DOHH2 (cell line): Measurements from ENCODE around the gene HTR3A.

Source experiments
- EZH2phosphoT487 ChIP-seq: fragments of 200-600 bp; sonication (generic); IDR thresholded peaks from 2 replicates; pipeline ENCODE4 v1.6.1; 2017; ENCODE audit warnings: borderline replicate concordance, mild to moderate bottlenecking, antibody characterized with exemption, low read length, moderate library complexity, mixed read lengths
- TF ChIP-seq, protein P1 (sequence below): fragments of 200-600 bp; sonication (generic); IDR thresholded peaks from one replicate; pipeline ENCODE4 v1.5.1; 2014; ENCODE audit warnings: antibody characterized with exemption, mild to moderate bottlenecking, low read depth, low read length; ENCODE audit not compliant: poor library complexity, severe bottlenecking

GRCh38 chr11:114010931-114011330, 36.0 kb downstream of the HTR3A start:
- TF ChIP-seq, protein P1, sequence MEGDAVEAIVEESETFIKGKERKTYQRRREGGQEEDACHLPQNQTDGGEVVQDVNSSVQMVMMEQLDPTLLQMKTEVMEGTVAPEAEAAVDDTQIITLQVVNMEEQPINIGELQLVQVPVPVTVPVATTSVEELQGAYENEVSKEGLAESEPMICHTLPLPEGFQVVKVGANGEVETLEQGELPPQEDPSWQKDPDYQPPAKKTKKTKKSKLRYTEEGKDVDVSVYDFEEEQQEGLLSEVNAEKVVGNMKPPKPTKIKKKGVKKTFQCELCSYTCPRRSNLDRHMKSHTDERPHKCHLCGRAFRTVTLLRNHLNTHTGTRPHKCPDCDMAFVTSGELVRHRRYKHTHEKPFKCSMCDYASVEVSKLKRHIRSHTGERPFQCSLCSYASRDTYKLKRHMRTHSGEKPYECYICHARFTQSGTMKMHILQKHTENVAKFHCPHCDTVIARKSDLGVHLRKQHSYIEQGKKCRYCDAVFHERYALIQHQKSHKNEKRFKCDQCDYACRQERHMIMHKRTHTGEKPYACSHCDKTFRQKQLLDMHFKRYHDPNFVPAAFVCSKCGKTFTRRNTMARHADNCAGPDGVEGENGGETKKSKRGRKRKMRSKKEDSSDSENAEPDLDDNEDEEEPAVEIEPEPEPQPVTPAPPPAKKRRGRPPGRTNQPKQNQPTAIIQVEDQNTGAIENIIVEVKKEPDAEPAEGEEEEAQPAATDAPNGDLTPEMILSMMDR: no peak
- no peak for TF ChIP-seq EZH2phosphoT487
